Kidney (tissue), 14 donors: ENCODE measurements around the gene YOD1. TPM values are rescaled to one million over a fixed set of nuclear protein-coding genes. Genes with fewer than 3 reads are reported as not detected.

Source experiments
- DNase-seq, 5 donors: peaks; one replicate each; pipeline ENCODE4 v3.0.0-alpha.2; 2013 to 2020
- FAIRE-seq: peaks from 2 replicates; lab custom pipeline; 2012; peaks lifted over from hg19 to GRCh38; lab: Jason Lieb, UNC
- H3K27ac ChIP-seq, 2 donors: one replicate each; pipeline ENCODE4 v1.7.0; 2013; ENCODE audit warnings: low read depth in 2 of 2, low read length in 2 of 2, inconsistent platforms in 1 of 2
- H3K27me3 ChIP-seq: one replicate; pipeline ENCODE4 v1.7.1; 2013; ENCODE audit warnings: low read length, inconsistent platforms; ENCODE audit not compliant: control insufficient read depth, insufficient read depth
- H3K36me3 ChIP-seq, 3 donors: one replicate each; pipeline versions ENCODE4 v1.7.0 to v1.7.1; 2013; ENCODE audit warnings: low read length in 3 of 3, control low read depth in 1 of 3, inconsistent platforms in 1 of 3; ENCODE audit not compliant: insufficient read depth in 3 of 3, control insufficient read depth in 2 of 3
- H3K4me1 ChIP-seq, 3 donors: one replicate each; pipeline versions ENCODE4 v1.7.0 to v1.7.1; 2013; ENCODE audit warnings: low read length in 3 of 3, inconsistent platforms in 1 of 3, low read depth in 1 of 3; ENCODE audit not compliant: control insufficient read depth in 2 of 3, insufficient read depth in 2 of 3
- H3K4me3 ChIP-seq, 3 donors: one replicate each; pipeline versions ENCODE4 v1.7.0 to v1.8.1; 2013; ENCODE audit warnings: low read length in 3 of 3, control low read depth in 1 of 3, inconsistent platforms in 1 of 3
- H3K9ac ChIP-seq, 3 donors: one replicate each; pipeline versions ENCODE4 v1.7.0 to v1.7.1; 2013; ENCODE audit warnings: low read length in 3 of 3, control low read depth in 1 of 3, inconsistent platforms in 1 of 3
- H3K9me3 ChIP-seq, 3 donors: one replicate each; pipeline versions ENCODE4 v1.7.0 to v1.7.1; 2013; ENCODE audit warnings: low read length in 3 of 3, control low read depth in 1 of 3, inconsistent platforms in 1 of 3; ENCODE audit not compliant: control insufficient read depth in 2 of 3, insufficient read depth in 1 of 3
- CTCF ChIP-seq: IDR thresholded peaks from 3 replicates; pipeline ENCODE4 v1.5.1; 2012; ENCODE audit warnings: mild to moderate bottlenecking, moderate library complexity, borderline replicate concordance; ENCODE audit not compliant: insufficient read depth; ENCODE audit errors: extremely low read depth
- intact Hi-C: fragments of 100-400 bp; cut with DNase I; formaldehyde crosslinking; loops from one replicate; pipeline ENCODE4 v1.11.1; 2022
- polyA plus RNA-seq: library from polyadenylated mRNA; stranded (reverse); fragments of 350-450 nt; fragmentation: Illumina TruSeq; extraction: RNeasy Lipid Tissue Mini Kit (QIAGEN cat#74804); gene quantifications from one replicate; pipeline ENCODE4 v1.2.3, GENCODE V29; 2014; ENCODE audit warnings: low read depth, low replicate concordance; ENCODE audit not compliant: insufficient read depth
- total RNA-seq: library from RNA; stranded (reverse); fragmentation: NEBNext Ultra II Directional; extraction: Animal tissue kit (Norgen Biotek cat#: 25700); gene quantifications from one replicate; pipeline ENCODE4 v1.2.1, GENCODE V29; 2021
- donor health status: control.
- donor health status: control.
- donor health status: control.
- donor health status: control.
- donor health status: control.
- donor health status: DM: yes; HTN: yes; CAD: no.
- donor health status: Normal renal cell carcinoma (clear cell type).

Gene YOD1
- total and polyA plus RNA-seq, 2 donors from 2014 or later, result 2.7 to 6.2 TPM

DNA sequence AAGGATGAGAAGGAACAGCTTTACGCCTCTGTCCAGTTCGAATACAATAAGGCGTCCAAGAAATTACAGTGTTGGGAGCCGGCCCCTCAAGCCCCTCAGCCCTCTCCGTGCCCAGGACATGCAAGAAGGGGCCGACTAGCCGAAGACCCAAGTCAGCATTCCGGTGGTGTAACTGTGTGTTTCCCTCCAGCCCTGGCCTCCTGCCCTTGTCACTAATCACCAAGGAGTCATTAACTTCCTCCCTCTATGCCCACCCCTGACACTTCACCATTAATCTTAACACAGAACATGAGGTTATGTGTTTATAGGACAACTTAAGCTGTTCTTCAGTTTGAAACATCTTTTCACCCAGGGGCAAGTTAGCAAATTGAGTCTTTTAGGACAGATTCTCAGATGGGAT lies 21.2 kb upstream of the YOD1 start:
- H3K27ac ChIP-seq, result no peak overlapping the region
- peak in 4 of 5 donors; percentile 67 to 85 (median 80) for DNase-seq
- H3K4me1 ChIP-seq, result peaks cover 0 to 9% (median 7%) of the 10 kb centered on the region in 3 donors
- intact Hi-C loops, result no loop called here
- no peak overlapping the region for H3K9ac ChIP-seq
- no peak for TF ChIP-seq CTCF
- H3K27me3 ChIP-seq, result no peaks in the 10 kb centered on the region
- no peak overlapping the region for H3K4me3 ChIP-seq
- peaks cover 3 to 66% (median 50%) of the 10 kb centered on the region in 3 donors for H3K36me3 ChIP-seq
- FAIRE-seq, result no peak
- H3K9me3 ChIP-seq, result no peaks in the 10 kb centered on the region

DNA sequence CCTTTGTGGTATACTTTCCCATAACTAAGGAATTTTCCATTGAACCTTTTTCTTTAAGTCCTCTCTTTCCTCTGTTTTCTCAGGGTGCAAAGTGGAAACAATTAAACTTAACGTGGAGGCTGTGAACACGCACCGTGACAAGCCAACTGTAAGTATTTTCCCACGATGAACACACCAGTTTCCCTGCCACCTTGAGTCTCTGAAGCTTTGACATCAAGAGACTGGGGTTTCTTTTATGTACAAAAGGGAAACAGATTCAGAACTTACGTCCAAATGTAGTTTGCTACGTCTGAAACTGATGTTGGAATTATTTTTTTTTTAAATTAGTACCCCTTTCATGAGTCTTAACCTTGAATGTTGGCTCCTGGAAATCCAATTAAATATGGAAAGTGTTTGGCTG lies 20.4 kb upstream of the YOD1 start:
- Histone ChIP-seq H3K36me3 (peaks cover 3 to 72% (median 51%) of the 10 kb centered on the region in 3 donors), H3K4me3 (no peak overlapping the region), H3K4me1 (peaks cover 0 to 13% (median 11%) of the 10 kb centered on the region in 3 donors), H3K27ac (no peak overlapping the region), H3K27me3 (no peaks in the 10 kb centered on the region), H3K9ac (no peak overlapping the region), H3K9me3 (no peaks in the 10 kb centered on the region)
- intact Hi-C loops, result no loop called here
- FAIRE-seq (no peak), DNase-seq (no peak)
- no peak for TF ChIP-seq CTCF

DNA sequence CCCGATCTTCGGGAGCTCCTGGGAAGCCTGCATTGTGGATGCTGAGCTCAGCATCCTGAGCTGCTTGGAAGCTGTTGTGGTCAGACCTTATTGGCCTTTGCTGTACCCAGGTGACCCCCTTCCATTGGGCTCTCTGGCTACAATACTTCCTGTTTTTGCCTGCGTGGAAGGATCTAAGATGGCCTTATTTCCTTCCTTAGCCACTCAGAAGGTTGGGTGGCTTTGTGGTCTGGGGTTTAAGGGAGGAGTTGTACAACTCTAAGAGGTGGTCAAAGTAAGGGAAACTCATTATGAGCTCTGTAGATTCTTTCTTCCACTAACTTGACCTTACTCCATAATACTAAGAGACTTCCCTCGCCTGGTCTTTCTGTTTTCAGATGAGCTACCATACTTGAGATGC lies 19.8 kb upstream of the YOD1 start:
- H3K27ac ChIP-seq, result no peak overlapping the region
- H3K9me3 ChIP-seq, result no peaks in the 10 kb centered on the region
- FAIRE-seq, result no peak
- no peaks in the 10 kb centered on the region for H3K27me3 ChIP-seq
- no peak for TF ChIP-seq CTCF
- H3K9ac ChIP-seq, result no peak overlapping the region
- intact Hi-C loops, result no loop called here
- no peak overlapping the region for H3K4me3 ChIP-seq
- no peak for DNase-seq
- peaks cover 0 to 13% (median 13%) of the 10 kb centered on the region in 3 donors for H3K4me1 ChIP-seq
- H3K36me3 ChIP-seq, result peaks cover 3 to 78% (median 49%) of the 10 kb centered on the region in 3 donors
